SU-DHL-6 (cell line): Measurements from ENCODE around the gene ATP13A2.

Source experiments
- EZH2phosphoT487 ChIP-seq: fragments of 200-600 bp; sonication (generic), shearing (Covaris generic); conservative IDR thresholded peaks from 2 replicates; pipeline ENCODE4 v1.6.1; 2018; ENCODE audit warnings: mild to moderate bottlenecking, antibody characterized with exemption, low read length, moderate library complexity, mixed read lengths
- TF ChIP-seq, protein P1 (sequence below): fragments of 200-600 bp; sonication (generic); IDR thresholded peaks from one replicate; pipeline ENCODE4 v1.5.1; 2017; ENCODE audit warnings: antibody characterized with exemption, mild to moderate bottlenecking, low read length, moderate library complexity; ENCODE audit not compliant: insufficient read depth, poor library complexity, severe bottlenecking

DNA sequence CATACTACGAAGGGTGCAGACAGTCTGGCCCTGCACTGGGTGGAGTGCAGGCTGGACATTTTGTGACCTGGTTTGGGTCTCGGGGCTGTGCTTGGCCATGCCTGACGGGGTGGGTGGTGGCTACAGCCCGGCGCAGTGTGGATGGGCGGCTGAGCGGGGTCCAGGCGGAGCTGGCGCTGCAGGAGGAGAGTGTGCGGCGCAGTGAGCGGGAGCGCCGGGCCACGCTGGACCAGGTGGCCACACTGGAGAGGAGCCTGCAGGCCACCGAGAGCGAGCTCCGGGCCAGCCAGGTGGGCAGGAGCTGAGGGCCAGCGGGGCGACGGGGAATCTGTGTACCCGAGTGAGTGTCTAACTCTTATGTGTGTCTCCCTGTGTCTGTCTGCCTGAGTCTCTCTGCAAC is 45.4 kb downstream of the ATP13A2 start:
- TF ChIP-seq, protein P1, sequence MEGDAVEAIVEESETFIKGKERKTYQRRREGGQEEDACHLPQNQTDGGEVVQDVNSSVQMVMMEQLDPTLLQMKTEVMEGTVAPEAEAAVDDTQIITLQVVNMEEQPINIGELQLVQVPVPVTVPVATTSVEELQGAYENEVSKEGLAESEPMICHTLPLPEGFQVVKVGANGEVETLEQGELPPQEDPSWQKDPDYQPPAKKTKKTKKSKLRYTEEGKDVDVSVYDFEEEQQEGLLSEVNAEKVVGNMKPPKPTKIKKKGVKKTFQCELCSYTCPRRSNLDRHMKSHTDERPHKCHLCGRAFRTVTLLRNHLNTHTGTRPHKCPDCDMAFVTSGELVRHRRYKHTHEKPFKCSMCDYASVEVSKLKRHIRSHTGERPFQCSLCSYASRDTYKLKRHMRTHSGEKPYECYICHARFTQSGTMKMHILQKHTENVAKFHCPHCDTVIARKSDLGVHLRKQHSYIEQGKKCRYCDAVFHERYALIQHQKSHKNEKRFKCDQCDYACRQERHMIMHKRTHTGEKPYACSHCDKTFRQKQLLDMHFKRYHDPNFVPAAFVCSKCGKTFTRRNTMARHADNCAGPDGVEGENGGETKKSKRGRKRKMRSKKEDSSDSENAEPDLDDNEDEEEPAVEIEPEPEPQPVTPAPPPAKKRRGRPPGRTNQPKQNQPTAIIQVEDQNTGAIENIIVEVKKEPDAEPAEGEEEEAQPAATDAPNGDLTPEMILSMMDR = no peak
- no peak for TF ChIP-seq EZH2phosphoT487
